IMR-90 (cell line): ENCODE results near the gene F5. TPM values are rescaled to one million over a fixed set of nuclear protein-coding genes. Genes with fewer than 3 reads are reported as not detected.

ENCODE experiments used
- ATAC-seq: fragments of 200-7000 bp; cut with Tn5 transposase; 2 replicates; pipeline ENCODE4 v1.9.1; 2020; ENCODE audit warnings: low read depth, mild to moderate bottlenecking, moderate library complexity
- BruUV-seq: library from RNA; stranded (reverse); fragments of 400-500 nt; replicated peaks from 2 replicates; lab custom pipeline; 2021; lab: Mats Ljungman, UMichigan
- CTCF ChIA-PET: fragments of 300-600 bp; formaldehyde crosslinking; extraction: SDS; loops from one replicate; lab custom pipeline; 2021; ENCODE audit warnings: antibody characterized with exemption; lab: Yijun Ruan, JAX
- POLR2A ChIA-PET: fragments of 300-600 bp; sonication (Branson Sonifier 250); formaldehyde crosslinking; loops from one replicate; lab custom pipeline; 2022; ENCODE audit warnings: antibody characterized with exemption; ENCODE audit not compliant: unreplicated experiment; lab: Charles Lee
- DNase-seq: peaks from one replicate; pipeline ENCODE4 v3.0.0; 2013
- H2AFZ ChIP-seq: replicated peaks from 2 replicates; pipeline ENCODE3; 2013; ENCODE audit warnings: low read length, mild to moderate bottlenecking; ENCODE audit not compliant: poor library complexity
- H2AK5ac ChIP-seq: 2 replicates; pipeline ENCODE4 v1.6.1; 2013; ENCODE audit warnings: low read depth, low read length, inconsistent platforms
- H2AK9ac ChIP-seq: replicated peaks from 2 replicates; pipeline ENCODE3; 2013; ENCODE audit warnings: mild to moderate bottlenecking, low read depth, low read length, moderate library complexity; ENCODE audit not compliant: poor library complexity
- H2BK120ac ChIP-seq: 2 replicates; pipeline ENCODE4 v1.6.1; 2013; ENCODE audit warnings: low read depth, low read length, inconsistent platforms
- H2BK15ac ChIP-seq: 3 replicates; pipeline ENCODE4 v1.6.1; 2013; ENCODE audit warnings: low read depth, low read length, inconsistent platforms
- H2BK20ac ChIP-seq: 2 replicates; pipeline ENCODE4 v1.6.1; 2013; ENCODE audit warnings: low read depth, mild to moderate bottlenecking, inconsistent platforms, low read length, moderate library complexity
- H2BK5ac ChIP-seq: 2 replicates; pipeline ENCODE4 v1.6.1; 2013; ENCODE audit warnings: mild to moderate bottlenecking, low read depth, low read length, inconsistent platforms; ENCODE audit not compliant: poor library complexity, severe bottlenecking
- H3K14ac ChIP-seq: replicated peaks from 2 replicates; pipeline ENCODE4 v1.6.1; 2013; ENCODE audit warnings: low read depth, low read length, inconsistent platforms
- H3K18ac ChIP-seq: 2 replicates; pipeline ENCODE4 v1.6.1; 2013; ENCODE audit warnings: low read depth, low read length, control low read depth
- H3K23ac ChIP-seq: 2 replicates; pipeline ENCODE4 v1.6.1; 2013; ENCODE audit warnings: low read depth, low read length, inconsistent platforms
- H3K27ac ChIP-seq: 2 replicates; pipeline ENCODE4 v1.5.1; 2013; ENCODE audit warnings: mild to moderate bottlenecking, control low read depth, low read length; ENCODE audit not compliant: insufficient read depth
- H3K27me3 ChIP-seq: 2 replicates; pipeline ENCODE4 v1.6.1; 2013; ENCODE audit warnings: low read length; ENCODE audit not compliant: control insufficient read depth, insufficient read depth
- H3K36me3 ChIP-seq: 2 replicates; pipeline ENCODE4 v1.6.1; 2013; ENCODE audit warnings: low read length, mixed read lengths; ENCODE audit not compliant: control insufficient read depth, insufficient read depth
- H3K4ac ChIP-seq: 2 replicates; pipeline ENCODE4 v1.6.1; 2013; ENCODE audit warnings: low read depth, low read length, inconsistent platforms
- H3K4me1 ChIP-seq: 2 replicates; pipeline ENCODE4 v1.6.1; 2013; ENCODE audit warnings: low read length, mixed read lengths; ENCODE audit not compliant: control insufficient read depth, insufficient read depth
- H3K4me2 ChIP-seq: 2 replicates; pipeline ENCODE4 v1.6.1; 2013; ENCODE audit warnings: low read depth, mild to moderate bottlenecking, control low read depth, low read length, moderate library complexity
- H3K4me3 ChIP-seq: 2 replicates; pipeline ENCODE4 v1.5.1; 2013; ENCODE audit warnings: low read depth, mild to moderate bottlenecking, control low read depth, low read length, moderate library complexity; ENCODE audit not compliant: insufficient read depth
- H3K56ac ChIP-seq: 2 replicates; pipeline ENCODE4 v1.6.1; 2013; ENCODE audit warnings: low read length, inconsistent platforms; ENCODE audit not compliant: insufficient read depth; ENCODE audit errors: extremely low read depth
- H3K79me1 ChIP-seq, 2 experiments: 2 replicates each; pipeline ENCODE4 v1.6.1; 2013; ENCODE audit warnings: low read length in 2 of 2, inconsistent platforms in 1 of 2, low read depth in 1 of 2
- H3K9ac ChIP-seq: 2 replicates; pipeline ENCODE4 v1.6.1; 2013; ENCODE audit warnings: low read depth, low read length, control low read depth
- H3K9me1 ChIP-seq: 2 replicates; pipeline ENCODE4 v1.6.1; 2013; ENCODE audit warnings: low read length, inconsistent platforms; ENCODE audit not compliant: insufficient read depth
- H3K9me3 ChIP-seq: 2 replicates; pipeline ENCODE4 v1.6.1; 2013; ENCODE audit warnings: low read length; ENCODE audit not compliant: control insufficient read depth, insufficient read depth
- H4K20me1 ChIP-seq: 2 replicates; pipeline ENCODE4 v1.6.1; 2013; ENCODE audit warnings: low read length, inconsistent platforms; ENCODE audit not compliant: insufficient read depth
- H4K5ac ChIP-seq: 2 replicates; pipeline ENCODE4 v1.6.1; 2013; ENCODE audit warnings: mild to moderate bottlenecking, low read depth, low read length, control low read depth
- H4K8ac ChIP-seq, 2 experiments: 2 replicates each; pipeline ENCODE4 v1.6.1; 2013; ENCODE audit warnings: low read depth in 2 of 2, low read length in 2 of 2, control low read depth in 1 of 2, inconsistent platforms in 1 of 2
- H4K91ac ChIP-seq: 2 replicates; pipeline ENCODE4 v1.6.1; 2013; ENCODE audit warnings: low read depth, low read length, inconsistent platforms; ENCODE audit not compliant: insufficient read depth
- ELK1 ChIP-seq: fragments of 150-350 bp; IDR thresholded peaks from 2 replicates; pipeline ENCODE4 v1.6.1; 2016; ENCODE audit warnings: low read depth, mild to moderate bottlenecking, low read length, moderate library complexity, borderline replicate concordance
- MAZ ChIP-seq: IDR thresholded peaks from 2 replicates; pipeline ENCODE4 v1.6.1; 2012; ENCODE audit warnings: low read depth, mild to moderate bottlenecking, low read length, improper control_type of control experiment, moderate library complexity, borderline replicate concordance
- RFX5 ChIP-seq: IDR thresholded peaks from 2 replicates; pipeline ENCODE4 v1.8.0; 2012; ENCODE audit warnings: low read depth, mild to moderate bottlenecking, low read length, moderate library complexity
- WGBS, 2 experiments: methylation state at CpG; one replicate each; pipeline versions ENCODE4 v1.1.5 to v1.1.7; 2013; ENCODE audit warnings: missing lambda C conversion rate in 2 of 2; ENCODE audit not compliant: insufficient read length in 1 of 2; ENCODE audit errors: extremely low coverage in 2 of 2; 5-methylcytosine and 5-hydroxymethylcytosine counted together
- dilution Hi-C: fragments of 300-500 bp; cut with HindIII; formaldehyde crosslinking; loops from one replicate; pipeline ENCODE4 v1.14.3; 2018; ENCODE audit warnings: low sequenced_read_pairs; ENCODE audit not compliant: unreplicated experiment
- in situ Hi-C: fragments of 300-500 bp; cut with MboI; formaldehyde crosslinking; loops from 3 replicates; pipeline ENCODE4 v1.14.3; 2019; ENCODE audit warnings: low sequenced_read_pairs, inconsistent platforms, mixed read lengths
- intact Hi-C: fragments of 100-400 bp; cut with micrococcal nuclease; formaldehyde crosslinking; loops from 2 replicates; pipeline ENCODE4 v1.10.0; 2022
- polyA plus RNA-seq, 3 experiments: library from polyadenylated mRNA; depleted of rRNA; stranded (reverse); fragments of >200 nt; gene quantifications; 2 replicates each; pipeline ENCODE4 v1.2.3, GENCODE V29; 2012; ENCODE audit warnings: low replicate concordance in 1 of 3
- total RNA-seq: library from RNA; depleted of rRNA; stranded (reverse); fragments of >200 nt; gene quantifications from 2 replicates; pipeline ENCODE4 v1.2.3, GENCODE V29; 2012

Gene F5
- total and polyA plus RNA-seq, 2 of the 4 experiments (the other 2 are of a cell fraction): not detected

- Histone ChIP-seq H3K79me1 (no peaks in the 10 kb centered on the region), H3K56ac (no peak overlapping the region), H3K27ac (no peak overlapping the region), H3K36me3 (no peaks in the 10 kb centered on the region), H3K27me3 (no peaks in the 10 kb centered on the region), H3K18ac (no peak overlapping the region), H2AK9ac (no peak overlapping the region), H2BK5ac (no peak overlapping the region), H3K4me2 (no peak overlapping the region), H2BK15ac (no peak overlapping the region), H4K5ac (no peak overlapping the region), H2AK5ac (no peak overlapping the region), H3K4me1 (no peaks in the 10 kb centered on the region), H2BK120ac (no peak overlapping the region), H3K9me1 (no peaks in the 10 kb centered on the region), H2BK20ac (no peak overlapping the region), H3K14ac (no peak overlapping the region), H2AFZ (no peak overlapping the region), H4K20me1 (no peaks in the 10 kb centered on the region), H3K9me3 (no peaks in the 10 kb centered on the region), H3K4me3 (no peak overlapping the region), H3K4ac (no peak overlapping the region), H3K9ac (no peak overlapping the region), H4K91ac (no peak overlapping the region), H4K8ac (no peak overlapping the region), H3K23ac (no peak overlapping the region)
- dilution Hi-C loops: no loop called here
- WGBS, 2 experiments: 20% methylated on average over 1 of the region's 6 CpGs; no CpG with 5 or more reads in 1 of the 2 experiments
- TF ChIP-seq ELK1: no peak
- TF ChIP-seq RFX5: no peak
- no peak for TF ChIP-seq MAZ
- no peak for ATAC-seq
- ChIA-PET POLR2A (no interaction called here), CTCF (no interaction called here)
- DNase-seq: no peak
- in situ Hi-C loops: no loop called here
- BruUV-seq: no TSS peak
- intact Hi-C loops: no loop called here
Observed at GRCh38 chr1:169623132-169623926, 37.0 kb upstream of the F5 start.
